HG02852 (cell line): Measurements from ENCODE around the gene PEG3.

Source experiments
- ATAC-seq: cut with Tn5 transposase; IDR thresholded peaks from one replicate; pipeline ENCODE4 v1.9.1; 2021; ENCODE audit warnings: mild to moderate bottlenecking, moderate library complexity; ENCODE audit not compliant: unreplicated experiment

PEG3 gene

DNA sequence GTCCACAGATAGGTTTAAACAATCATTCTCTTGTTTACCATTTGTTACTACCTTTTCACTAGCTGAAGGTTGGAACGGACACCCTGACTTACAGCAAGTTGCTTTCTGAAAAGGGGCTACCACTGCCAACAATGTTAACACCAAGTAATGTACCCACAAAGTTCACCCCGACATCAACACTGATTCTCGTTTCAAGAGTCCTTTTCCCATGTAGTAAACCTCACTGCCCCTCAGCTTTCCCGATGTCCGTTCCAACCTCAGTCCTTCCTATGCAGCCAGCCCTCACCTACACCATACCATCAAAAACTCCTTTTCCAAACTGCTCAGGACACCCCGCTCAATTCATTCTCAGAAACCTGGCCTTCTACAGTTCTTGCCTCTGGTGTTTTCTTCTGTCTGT, 29.0 kb downstream of the PEG3 start:
- ATAC-seq: no peak

DNA sequence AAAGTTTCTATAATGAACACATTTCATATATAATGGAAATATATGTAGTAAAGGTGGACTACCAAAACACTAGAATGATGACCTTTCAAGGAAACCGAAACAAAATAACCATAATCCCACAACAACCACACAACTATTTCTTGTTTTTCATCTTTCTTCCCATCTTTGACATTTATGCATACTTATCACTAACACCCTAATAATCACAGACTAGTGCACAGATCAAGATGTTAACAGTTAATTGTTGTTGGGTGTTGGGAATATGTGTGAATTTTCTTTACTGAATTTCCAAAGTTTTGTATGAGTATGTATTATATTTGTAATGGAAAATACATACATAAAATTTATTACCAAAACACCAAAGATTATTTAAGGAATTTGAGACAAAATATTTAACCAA, 30.3 kb downstream of the PEG3 start:
- no peak for ATAC-seq

DNA sequence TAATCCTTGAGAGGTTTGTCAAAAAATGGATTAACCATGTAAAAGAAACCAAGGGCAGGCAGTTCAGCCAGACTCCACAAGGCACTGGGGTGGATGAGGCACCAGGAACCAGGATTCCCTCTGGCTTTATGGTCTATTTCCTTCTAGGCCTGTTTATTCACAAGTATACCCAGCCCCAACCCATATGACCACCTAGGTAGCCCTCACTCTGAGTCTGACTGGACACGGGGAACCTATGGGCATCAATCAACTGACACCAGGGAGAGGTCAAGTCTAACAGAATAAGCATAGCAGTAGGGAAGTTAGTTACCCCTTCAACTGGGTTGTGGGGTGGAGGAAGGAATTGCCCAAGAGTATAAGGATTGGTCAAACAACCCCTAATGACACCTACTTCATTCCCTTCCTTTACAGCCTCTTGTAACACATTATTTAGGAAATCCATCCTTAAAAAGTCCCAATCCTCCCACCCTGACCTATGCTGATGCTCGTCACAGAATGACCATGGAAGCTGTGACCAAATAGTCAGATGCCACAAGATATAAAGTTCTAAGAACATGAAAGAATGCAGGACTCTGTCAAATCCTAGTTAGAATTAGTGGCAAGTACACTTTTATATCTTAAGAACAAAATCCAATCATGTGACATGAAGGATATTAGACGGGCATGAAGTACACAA, 31.7 kb downstream of the PEG3 start:
- ATAC-seq: no peak

DNA sequence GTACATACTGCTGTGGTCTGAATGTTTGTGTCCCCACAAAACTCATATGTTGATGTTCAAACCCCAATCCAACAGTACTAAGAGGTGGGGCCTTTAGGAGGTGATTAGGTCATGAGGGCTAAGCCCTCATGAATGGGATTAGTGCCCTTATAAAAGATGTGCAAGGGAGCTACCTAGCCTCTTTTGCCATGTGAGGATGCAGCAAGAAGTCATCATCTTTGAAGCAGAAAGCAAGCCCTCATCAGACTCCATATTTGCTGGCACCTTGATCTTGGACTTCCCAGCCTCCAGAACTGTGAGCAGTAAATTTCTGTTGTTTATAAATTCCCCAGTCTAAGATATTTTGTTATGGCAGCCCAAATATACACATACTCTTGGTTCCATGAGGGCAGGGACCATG, 33.9 kb downstream of the PEG3 start:
- ATAC-seq: no peak
